Stimulated activated CD4-positive, alpha-beta T cell treated with anti-CD3 and anti-CD28 coated beads, Interleukin-15, amount 100 ng/mL, for 48 hours (primary cell): ENCODE data around the gene CRABP1.

Source experiments
- DNase-seq, 2 donors: peaks; one replicate each; pipeline ENCODE4 v3.0.0-alpha.2; 2020; ENCODE audit warnings: low read depth in 2 of 2

The CRABP1 gene

DNA sequence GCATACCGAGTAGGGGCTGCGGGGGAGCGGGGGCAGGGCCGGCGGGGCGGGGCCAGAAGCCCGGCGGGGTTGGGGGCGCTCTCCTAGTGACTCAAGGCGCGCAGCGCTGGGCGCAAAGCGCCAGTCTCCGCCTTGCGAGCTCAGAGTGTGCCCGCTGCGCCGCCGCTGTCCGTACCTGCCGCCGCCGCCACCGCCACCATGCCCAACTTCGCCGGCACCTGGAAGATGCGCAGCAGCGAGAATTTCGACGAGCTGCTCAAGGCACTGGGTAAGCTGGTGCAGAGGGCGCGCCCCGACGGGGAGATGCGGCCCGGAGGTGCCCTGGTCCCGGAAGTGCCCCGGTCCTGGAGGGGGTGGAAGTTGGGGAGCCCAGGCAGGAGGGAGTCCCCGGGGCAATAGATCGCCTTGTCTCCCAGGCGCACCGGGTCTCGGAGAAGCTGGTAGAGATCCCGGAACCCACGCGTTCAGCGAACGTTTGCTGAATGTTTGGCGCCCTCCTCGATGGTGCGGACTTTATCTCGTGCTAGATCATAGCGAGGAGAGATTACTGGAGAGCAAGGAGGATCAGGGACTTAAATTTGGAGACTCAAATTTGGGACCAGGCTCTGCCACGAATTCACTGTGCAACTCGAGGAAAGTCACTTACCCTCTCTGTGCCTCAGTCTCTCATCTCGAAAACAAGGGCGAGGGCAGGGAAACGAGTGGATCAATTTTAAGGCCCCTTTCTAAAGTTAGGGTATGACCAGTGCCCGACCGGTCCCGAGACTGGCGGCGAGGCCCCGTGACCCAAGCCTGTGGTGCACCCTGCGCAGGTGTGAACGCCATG, at the start of gene CRABP1:
CRABP1 (plus strand) TSS at position 123 of the 826 bp plus-strand sequence; CDS start at position 199, 76 bp downstream.
- no peak for DNase-seq

DNA sequence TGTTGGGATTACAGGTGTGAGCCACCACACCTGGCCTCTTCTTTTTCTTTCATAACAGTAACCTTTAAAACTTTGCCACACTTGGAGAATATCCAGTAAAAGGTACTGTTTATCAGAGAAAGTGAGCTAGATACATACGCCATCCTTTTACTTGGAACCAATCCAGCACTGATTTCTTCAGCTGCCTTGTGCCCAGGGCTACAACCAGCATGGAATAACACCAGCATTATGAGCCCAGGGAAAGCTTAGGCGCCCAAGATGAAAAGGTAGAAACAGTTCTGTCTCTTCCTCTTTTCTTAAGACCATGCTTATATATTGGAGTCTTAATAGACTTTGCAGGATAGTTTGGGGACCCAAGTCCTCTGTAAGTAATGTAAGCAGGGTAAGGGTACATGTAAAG, 49.1 kb upstream of the CRABP1 start:
- no peak for DNase-seq

DNA sequence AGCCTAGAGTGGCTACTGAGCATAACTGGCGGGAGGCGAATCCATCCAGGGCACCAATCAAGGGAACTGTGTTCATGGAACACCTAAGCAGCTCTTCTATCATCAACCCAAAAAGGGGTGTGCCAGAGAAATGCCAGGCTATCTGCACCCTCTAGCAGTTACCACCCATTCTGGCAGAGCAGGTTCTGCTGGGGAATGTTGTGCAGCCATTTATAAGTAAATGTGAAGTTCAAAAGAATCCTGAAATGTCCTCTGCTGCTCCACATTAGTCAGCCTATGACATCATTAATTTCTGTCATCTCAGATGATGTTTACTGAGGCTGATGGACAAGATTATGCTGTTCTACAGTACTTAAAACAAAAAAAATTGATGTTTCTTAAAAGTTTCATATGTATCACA, 48.5 kb upstream of the CRABP1 start:
- no peak for DNase-seq

DNA sequence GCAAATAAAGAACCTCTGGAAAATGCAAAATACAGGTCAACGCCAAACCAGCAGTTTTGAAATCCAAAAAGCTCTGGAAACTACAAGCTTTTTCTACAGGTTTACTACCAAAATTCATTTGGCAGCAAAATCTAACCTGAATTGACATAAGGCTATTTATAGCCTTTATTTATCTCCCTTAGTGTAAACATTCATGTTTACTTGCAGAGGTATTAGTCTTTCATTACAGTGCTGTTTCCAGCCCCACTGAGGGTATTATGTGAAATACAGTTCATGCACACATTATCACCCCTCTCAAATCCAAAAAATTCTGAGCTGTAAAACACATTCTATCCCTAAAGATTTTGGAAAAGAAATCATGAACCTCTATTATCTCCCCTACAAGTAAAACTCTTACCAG, 47.9 kb upstream of the CRABP1 start:
- DNase-seq: no peak

DNA sequence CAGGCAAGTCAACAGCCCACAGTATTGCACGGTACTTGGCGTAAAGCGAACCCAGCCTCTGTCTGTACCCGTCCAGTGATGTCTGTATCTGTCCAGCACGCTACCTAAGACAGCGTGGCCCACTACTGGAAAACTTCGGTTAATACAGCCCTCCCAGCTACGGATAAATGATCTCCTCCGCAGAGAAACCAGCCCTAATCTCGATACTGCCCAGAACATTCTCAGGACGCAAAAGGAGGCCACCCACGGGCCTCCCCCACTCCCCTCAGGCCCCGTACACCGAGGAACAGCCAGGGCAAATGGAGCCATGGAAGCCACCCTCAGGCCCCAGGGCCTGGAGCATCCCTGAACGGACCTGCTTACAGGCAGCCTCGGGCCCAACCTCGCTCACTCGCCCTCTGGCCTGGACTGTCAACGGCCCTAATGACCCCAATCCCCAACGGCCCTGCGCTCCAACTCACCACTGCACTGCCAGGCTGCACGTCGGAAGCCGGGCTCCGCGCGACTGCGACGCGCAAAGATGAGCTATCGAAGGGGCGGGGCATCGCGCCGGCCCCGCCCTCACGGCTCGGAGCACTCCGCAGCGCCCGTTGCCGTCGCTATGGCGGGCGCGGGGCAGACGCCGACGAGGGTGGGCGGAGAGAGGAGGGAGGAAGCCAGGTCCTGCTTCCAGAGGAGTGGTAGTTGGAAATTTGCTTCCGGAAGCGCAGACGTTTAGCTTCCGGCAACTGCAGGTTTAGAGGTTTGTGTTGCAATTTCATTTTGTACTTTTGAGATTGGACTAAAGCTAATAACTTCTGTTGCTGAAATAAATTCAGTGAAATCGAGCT, 40.8 kb upstream of the CRABP1 start, which contains the start of gene SKIC8:
SKIC8 (minus strand) TSS at position 509 of the 830 bp plus-strand sequence. CDS start 3,923 bp downstream, outside the sequence.
- DNase-seq: peak; percentile 80 to 89

DNA sequence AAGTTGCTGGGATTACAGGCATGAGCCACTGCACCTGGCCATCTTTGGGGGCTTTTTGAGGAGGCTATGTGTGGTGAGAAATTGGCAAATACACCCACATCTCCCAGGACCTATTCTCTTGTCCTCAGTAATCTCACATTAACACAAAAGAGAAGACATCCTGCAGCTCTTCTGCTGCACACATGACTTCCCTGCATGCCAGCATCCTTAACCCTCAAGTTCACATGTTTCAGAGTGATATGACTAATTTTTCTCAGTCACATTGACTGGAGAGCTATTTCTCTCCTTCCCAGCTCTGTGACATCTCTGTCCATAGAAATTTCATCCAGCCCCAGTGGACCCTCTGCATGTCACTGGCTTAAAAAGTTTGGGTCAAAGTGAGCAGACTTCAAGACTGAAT, 38.8 kb upstream of the CRABP1 start:
- no peak for DNase-seq

DNA sequence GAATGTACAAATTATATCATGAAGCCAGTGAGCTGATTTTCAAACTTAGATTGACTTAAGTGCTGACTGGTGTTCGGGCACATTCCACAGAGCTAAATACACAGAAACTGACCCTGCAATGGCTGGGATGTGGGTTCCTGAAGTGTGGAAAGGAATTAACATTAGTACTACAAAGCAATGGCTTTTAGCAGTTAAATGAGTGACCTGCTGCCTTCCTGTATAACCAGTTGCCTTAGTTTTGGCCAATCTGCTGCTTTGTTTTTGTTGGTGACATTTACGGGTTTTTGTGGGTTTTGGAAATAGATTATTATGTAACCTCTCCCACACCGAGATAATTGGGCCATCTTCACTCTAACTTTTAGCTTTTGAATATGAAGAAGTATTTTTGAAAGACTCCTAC, 38.3 kb upstream of the CRABP1 start:
- no peak for DNase-seq

DNA sequence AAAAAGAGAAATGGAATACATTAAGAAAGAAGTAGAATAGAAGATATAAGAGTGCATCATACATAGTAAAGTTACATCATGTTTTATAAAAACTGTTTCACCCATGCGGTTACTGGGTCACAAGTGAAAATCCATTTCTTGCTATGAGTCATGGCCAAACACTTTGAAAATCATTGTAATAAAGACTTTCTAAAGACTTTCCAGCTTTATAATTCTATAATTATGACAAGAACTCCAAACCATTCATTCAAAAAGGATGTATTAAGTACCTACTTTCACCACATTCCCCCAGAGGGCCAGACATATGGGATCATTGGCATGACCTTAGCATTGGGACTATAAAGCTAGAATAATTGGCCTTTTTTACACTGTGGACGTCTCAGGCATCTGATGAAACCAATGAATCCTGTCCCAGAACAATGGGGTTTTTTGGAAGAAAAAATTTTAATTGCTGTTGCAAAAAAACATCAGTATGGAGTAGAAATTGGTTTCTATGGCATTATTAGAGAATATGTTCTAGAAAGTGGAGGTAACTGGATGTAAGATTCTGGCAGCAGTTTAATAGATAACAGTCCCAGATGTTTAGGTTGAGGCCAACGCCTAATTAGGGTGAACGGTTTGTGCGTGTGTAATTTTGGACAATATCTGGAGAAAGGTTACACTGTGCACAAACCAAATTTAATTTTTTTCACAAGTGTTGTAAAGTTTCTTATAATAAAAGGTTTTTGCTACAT, 37.4 kb upstream of the CRABP1 start:
- no peak for DNase-seq

DNA sequence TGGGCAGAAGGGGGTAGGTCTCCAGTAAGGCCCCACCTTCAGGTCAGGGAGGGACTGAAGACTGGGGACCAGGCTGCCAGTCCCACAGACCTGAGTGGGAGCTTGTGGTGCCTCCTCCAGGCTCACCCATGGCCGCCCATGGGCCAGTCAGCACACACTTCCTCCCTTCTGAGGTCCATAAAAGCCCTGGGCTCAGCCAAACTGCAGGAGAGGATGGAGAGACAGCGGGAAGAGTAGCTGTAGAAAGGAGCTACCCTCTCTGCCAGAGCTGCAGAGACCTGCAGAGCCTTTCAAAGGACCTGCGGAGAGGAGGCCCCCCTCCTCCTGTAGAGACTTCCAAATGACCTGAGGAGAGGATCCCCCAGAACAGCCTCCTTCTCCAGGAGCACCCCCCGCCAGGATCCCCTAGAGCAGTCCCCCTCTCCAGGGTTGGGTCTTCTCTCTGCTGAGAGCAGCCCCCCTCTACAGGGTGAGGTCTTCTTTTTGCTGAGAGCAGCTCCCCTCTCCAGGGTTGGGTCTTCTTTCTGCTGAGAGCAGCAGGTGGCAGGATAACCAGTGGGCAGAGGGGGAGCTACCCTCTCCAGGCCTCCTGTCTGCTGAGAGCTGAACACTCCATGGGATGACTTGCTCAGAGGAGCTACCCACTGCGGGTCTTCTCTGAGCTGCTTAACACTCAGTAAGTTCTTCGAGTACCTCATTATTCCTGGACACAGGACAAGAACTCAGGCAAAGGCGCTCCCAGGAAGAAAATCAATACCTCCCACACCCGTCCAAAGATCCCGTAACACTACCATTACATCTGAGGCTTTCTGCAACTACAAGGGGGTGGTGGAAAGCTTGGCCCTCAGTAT, 35.7 kb upstream of the CRABP1 start:
- no peak for DNase-seq

DNA sequence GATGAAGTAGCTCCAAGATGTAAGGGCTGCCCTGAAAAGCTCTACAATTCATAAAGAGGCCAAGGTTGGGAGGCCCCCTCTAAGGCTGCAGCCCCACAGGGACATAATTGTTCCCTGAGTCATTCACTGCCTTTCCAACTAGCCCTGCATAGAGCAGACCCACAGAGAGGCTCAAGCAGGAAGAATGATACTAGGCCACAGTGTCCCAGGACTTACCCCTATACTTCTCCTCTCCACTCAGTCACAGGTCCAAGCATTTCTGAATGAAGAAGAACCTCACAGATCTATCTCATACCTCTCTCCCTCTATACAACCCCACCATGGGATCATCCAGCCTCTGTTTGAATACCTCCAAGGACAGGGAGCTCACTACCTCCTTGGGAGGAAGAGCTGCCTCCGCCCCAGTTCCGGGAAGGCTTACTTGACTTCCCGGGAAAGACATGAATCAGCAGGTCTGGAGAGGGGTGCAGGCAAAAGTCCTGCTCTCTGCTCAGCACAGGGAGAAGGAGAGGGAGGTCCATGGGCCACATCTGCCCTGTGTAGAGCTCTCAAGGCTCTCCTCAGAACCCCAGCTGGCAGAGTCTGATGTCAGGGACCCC, 33.9 kb upstream of the CRABP1 start:
- no peak for DNase-seq

DNA sequence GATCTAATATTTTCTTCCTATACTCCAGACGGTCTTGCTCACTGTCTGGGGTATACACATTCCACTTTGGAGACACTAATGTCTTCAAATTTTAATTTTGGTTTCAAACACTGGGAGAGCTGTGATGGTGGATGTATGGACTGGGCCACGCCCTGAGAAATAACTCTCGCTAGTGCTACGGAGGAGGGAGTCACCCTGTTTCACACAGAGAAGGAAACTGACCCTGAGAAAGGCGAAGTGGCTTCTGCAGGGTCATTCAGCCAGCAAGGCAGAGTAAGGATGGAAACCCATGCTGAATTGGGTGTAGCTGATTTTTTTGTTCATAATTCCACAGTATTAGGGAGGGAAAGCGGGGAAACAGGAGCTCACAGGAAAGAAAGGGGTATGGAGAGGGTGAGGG, 32.2 kb upstream of the CRABP1 start:
- DNase-seq: no peak

DNA sequence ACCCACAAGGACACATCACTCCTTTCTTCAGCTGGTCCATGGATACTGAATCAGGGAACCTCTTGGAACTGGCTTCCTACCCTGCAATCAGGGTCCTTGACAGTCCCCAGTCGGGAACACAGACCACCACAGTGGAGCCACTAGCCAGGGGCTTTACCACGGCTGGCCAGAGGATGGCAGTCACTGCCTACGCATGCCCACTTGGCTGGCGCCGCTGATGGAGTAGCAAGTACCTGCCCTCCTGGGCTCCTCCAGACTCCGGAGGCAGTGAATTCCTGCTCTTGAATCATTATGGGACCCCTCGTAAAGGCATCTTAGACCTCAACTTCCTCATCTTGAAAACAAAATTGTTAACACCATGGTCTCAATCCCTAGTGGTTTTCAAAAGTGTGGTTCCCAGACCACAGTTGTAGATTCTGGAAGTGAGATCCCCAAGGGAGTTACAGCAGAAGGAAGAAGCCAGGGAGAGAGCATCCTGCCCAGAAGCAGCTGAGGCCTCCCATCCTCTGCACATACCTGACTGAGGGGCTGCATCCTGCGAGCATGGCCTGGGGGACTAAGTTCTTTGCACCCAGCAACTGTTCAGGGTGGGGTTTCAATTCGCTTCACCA, 31.6 kb upstream of the CRABP1 start:
- peak; percentile 40 to 41 for DNase-seq

DNA sequence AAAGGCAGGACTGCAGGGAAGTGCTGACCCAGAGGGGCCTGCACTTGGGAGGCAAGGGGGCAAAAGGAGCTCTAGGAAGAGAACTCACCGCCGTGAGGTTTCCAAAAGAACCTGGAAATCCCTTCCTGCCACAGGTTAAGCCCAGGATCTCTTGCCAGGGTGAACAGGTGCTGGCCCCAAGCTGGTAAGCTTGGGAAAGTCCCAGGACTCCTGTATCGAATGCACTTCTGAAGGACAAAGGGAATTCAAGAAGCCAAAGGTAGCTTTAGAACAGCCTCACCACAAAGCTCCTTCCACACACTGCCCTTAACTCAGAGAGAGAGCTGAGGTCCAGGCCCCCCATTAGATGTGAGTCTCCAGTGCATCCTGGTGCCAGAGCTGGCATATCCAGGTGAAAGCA, 28.9 kb upstream of the CRABP1 start:
- DNase-seq: no peak

DNA sequence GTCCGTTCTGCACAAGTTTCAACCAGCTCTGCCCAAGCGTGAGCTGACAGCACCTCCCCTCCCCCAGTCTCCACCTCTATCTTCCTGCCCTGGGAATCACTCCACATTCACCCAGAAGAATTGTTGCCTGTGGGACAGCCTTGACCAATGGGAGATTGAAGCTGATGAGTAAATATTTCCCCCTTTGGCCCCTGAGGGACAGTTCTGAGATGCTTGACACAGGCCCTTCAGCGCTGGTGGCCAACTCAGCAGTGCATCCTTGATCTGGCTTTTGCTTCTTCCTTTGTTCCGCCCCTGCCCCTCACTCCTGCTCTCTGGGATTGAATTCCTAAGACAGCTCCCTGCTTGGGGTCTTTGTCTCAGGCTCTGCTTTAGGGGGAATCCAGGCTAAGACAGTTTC, 27.6 kb upstream of the CRABP1 start:
- DNase-seq: no peak

DNA sequence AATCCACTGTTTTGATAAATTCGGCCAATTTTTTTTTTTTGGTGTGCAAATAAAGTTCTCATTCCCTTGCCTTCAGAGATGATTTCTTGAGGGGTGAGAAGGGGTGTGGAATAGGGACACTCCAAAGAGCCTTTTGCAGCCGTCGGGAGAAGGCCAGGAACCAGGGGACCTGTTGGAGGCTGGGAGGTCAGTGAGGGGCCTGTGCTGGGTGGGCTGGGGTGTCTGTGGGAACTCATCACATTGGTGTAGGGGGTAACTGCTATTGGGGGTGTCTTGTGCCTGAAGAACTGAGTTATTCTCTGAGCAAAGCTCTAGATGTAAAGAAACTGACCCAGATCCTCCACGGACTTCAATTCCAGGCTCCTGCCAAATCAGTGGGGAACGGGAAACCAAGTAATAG, 27.2 kb upstream of the CRABP1 start:
- no peak for DNase-seq

DNA sequence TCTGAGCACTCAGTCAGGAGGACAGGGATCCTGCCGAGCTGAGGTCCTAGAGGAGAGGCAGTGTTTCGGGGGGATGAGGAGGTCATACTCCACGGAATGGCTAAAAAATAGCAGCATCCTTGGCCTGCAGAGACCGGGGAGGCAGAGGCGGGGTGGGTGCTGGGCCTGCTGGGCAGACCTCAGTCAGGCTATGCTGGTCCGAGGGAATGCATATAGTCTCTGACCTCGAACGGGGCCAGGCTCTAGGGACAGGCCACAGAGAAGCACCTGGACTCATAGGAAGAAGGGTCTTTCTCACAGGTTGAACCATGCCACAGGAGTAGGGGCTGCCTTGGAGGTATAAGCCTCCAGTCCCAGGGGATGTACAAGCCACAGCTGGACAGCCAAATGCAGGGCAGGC, 26.8 kb upstream of the CRABP1 start:
- DNase-seq: no peak

DNA sequence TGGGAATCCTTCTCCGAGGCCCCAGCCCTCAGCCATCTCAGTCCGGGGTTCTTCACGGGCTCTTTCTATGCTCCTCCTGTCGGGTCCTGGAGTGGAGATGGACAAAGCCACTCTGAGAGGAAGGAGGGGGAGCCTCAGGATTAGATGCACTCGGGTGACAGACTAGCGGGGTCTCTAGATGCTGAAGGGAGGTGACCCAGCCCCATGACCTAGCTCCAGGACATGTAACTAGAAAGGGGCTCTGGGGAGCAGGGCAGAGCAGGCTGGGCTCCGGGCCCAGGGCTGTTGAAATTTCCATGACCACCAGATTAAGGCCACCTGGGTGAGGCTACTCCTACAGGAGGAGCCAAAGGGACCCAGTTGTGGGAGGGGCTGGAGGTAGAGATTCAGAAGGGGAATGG, 26.0 kb upstream of the CRABP1 start:
- no peak for DNase-seq

DNA sequence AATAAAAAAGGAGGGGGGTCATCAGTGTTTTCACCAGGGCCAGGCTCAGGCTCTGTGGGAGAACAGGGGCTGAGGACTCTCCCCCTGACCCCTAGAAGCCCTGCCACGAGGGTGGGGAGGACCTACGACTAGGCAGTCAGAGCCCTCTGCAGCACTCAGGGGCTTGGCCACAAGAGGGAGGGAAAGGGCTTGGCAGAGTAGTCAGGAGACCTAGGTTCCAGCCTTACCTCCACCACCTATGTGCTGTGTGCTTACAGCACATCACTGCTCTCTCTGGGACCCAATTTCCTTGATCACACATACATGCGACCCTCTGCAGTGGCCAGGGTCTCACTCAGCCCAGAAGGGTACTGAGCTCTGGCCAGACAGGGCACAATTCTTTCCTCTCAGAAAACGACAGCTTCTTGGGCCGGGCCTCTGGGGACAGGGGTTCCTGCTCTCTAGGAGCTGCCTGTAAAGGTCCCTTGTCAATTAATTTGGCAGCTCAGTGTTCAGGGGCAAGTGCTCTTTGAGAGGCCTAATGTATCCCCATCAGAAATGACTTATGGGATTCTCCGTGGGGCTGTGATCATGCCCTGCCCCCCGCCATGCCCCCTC, 24.4 kb upstream of the CRABP1 start:
- DNase-seq: no peak

DNA sequence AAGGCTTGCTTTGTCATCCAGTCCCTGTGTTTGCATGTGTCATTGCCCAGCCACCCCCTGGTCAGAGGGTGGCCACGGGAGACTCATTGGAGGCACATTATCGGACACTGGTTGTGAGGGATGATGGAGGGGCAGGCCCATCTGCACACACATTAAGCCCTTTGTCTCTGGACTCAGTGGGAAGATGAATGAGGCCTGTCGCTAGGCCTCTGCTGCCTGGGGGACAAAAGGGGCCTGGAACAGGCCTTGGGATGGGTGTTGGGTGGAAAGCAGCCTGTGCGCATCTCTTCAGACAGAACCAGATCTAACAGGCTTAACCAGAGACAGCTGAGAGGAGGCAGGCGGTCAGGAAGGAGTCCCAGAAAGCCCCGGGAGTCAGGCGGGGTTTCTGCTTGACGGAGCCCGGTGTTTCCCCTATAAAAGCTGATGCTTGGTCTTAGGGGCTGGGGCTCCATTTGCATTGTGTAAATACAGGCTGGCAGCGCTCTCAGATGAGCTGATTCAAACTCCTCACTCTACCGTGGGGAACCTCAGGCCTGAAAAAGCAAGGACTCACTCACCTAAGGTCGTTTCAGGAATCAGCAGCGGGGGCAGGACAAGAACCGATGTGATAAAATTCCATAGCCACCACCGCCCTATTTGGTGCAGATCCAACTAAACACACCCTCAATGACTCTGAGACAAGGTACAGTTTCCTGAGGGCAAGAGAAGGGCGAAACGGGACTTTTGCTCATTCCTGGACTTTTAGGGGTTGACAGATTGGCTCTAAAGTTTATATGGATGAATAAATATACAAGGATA, 23.7 kb upstream of the CRABP1 start:
- DNase-seq: no peak
